Left forelimb (tissue), 1 donor: Measurements from ENCODE around the gene GPR158.

Experiments
- DNase-seq: peaks from one replicate; pipeline ENCODE4 v3.0.0-alpha.2; 2018; ENCODE audit warnings: low spot score

Gene GPR158

GRCh38 chr10:25578061-25578460 is 403.3 kb downstream of the GPR158 start:
- no peak for DNase-seq

GRCh38 chr10:25582961-25583360 is 408.2 kb downstream of the GPR158 start:
- DNase-seq, result no peak

GRCh38 chr10:25600651-25601050 is 425.9 kb downstream of the GPR158 start:
- no peak for DNase-seq

GRCh38 chr10:25604591-25604990 is 429.8 kb downstream of the GPR158 start:
- DNase-seq, result no peak

GRCh38 chr10:25614652-25615051 is 439.9 kb downstream of the GPR158 start:
- no peak for DNase-seq

GRCh38 chr10:25615926-25616325 is 441.1 kb downstream of the GPR158 start:
- DNase-seq, result no peak

GRCh38 chr10:25616903-25617592 is 442.2 kb downstream of the GPR158 start:
- no peak for DNase-seq

- no peak for DNase-seq
Observed at GRCh38 chr10:25627606-25628005, 452.8 kb downstream of the GPR158 start.

- no peak for DNase-seq
Observed at GRCh38 chr10:25629333-25629732, 454.5 kb downstream of the GPR158 start.

GRCh38 chr10:25631471-25631870 is 456.7 kb downstream of the GPR158 start:
- DNase-seq, result no peak

- DNase-seq, result no peak
Observed at GRCh38 chr10:25632802-25633201, 458.0 kb downstream of the GPR158 start.

- DNase-seq, result no peak
Observed at GRCh38 chr10:25633542-25633941, 458.7 kb downstream of the GPR158 start.

- DNase-seq, result no peak
Observed at GRCh38 chr10:25639646-25640045, 464.8 kb downstream of the GPR158 start.

GRCh38 chr10:25641595-25641994 is 466.8 kb downstream of the GPR158 start:
- no peak for DNase-seq

GRCh38 chr10:25642721-25643120 is 467.9 kb downstream of the GPR158 start:
- DNase-seq, result no peak

- DNase-seq, result no peak
Observed at GRCh38 chr10:25646371-25646770, 471.6 kb downstream of the GPR158 start.

- no peak for DNase-seq
Observed at GRCh38 chr10:25651534-25651933, 476.7 kb downstream of the GPR158 start.
